ENCODE results near the gene PLEKHA4.
"Not testable (repeated sequence)": the region's sequence is repeated elsewhere in the genome, so short reads cannot be mapped to it uniquely, and the experiment has no call there.

- TF ChIP-seq POLR2A, CTCF (IDR thresholded peaks at IDR 0.05): not testable (repeated sequence)
Measured at GRCh38 chr19:48871471-48872181, 3.2 kb upstream of the PLEKHA4 start.
